Right lobe of liver (tissue), 6 donors: ENCODE results near the gene HOXB7. TPM values are rescaled to one million over a fixed set of nuclear protein-coding genes. Genes with fewer than 3 reads are reported as not detected.
A peak's percentile ranks its signal among the peaks of the same experiment; 100 is the strongest.

Source experiments
- ATAC-seq, 4 donors: fragments of 200-7000 bp; cut with Tn5 transposase; one replicate each; pipeline ENCODE4 v1.9.1; 2020; ENCODE audit warnings: mild to moderate bottlenecking in 4 of 4, moderate library complexity in 4 of 4
- DNase-seq, 3 donors: peaks; one replicate each; pipeline ENCODE4 v3.0.0-alpha.2; 2020
- H3K27ac ChIP-seq, 3 donors: fragments of 200-600 bp; one replicate each; pipeline ENCODE4 v1.8.0; 2022
- H3K27me3 ChIP-seq, 2 donors: fragments of 200-600 bp; one replicate each; pipeline ENCODE4 v1.8.0; 2022
- H3K36me3 ChIP-seq, 4 donors: fragments of 200-600 bp; sonication (generic) in 1 of 4; one replicate each; pipeline versions ENCODE4 v1.5.1 to v1.8.0; 2017 to 2022; ENCODE audit warnings: control low read depth in 1 of 4
- H3K4me1 ChIP-seq, 4 donors: fragments of 200-600 bp; sonication (generic) in 1 of 4; one replicate each; pipeline versions ENCODE4 v1.5.1 to v1.8.0; 2017 to 2022; ENCODE audit warnings: control low read depth in 1 of 4
- H3K4me3 ChIP-seq, 3 donors: fragments of 200-600 bp; one replicate each; pipeline ENCODE4 v1.8.0; 2022
- H3K9me3 ChIP-seq, 4 donors: fragments of 200-600 bp; sonication (generic) in 1 of 4; one replicate each; pipeline versions ENCODE4 v1.5.1 to v1.8.0; 2017 to 2022; ENCODE audit warnings: control low read depth in 1 of 4
- CTCF ChIP-seq, 4 donors: fragments of 200-600 bp in 3 of 4; fragments of 450-650 bp in 1 of 4; IDR thresholded peaks; one replicate each; pipeline versions ENCODE4 v1.5.1 to v1.8.0; 2016 to 2022; ENCODE audit warnings: antibody characterized with exemption in 4 of 4, mild to moderate bottlenecking in 2 of 4
- POLR2A ChIP-seq: fragments of 450-650 bp; IDR thresholded peaks from one replicate; pipeline ENCODE4 v1.6.1; 2017; ENCODE audit warnings: antibody characterized with exemption, mild to moderate bottlenecking
- WGBS: methylation state at CpG from one replicate; pipeline ENCODE4 v1.1.6; 2018; ENCODE audit warnings: low coverage, low lambda C conversion rate; ENCODE audit not compliant: insufficient coverage; ENCODE audit errors: missing lambda C conversion rate; 5-methylcytosine and 5-hydroxymethylcytosine counted together
- intact Hi-C, 2 donors: fragments of 100-400 bp; cut with DNase I; formaldehyde crosslinking; loops; one replicate each; pipeline versions ENCODE4 v1.11.2 to v1.14.1; 2022
- total RNA-seq, 6 experiments: library from RNA; depleted of rRNA in 2 of 6; stranded (reverse); fragments of >200 nt in 2 of 6; fragmentation: NEBNext Ultra II Directional in 3 of 6; extraction: Animal tissue kit (Norgen Biotek cat#: 25700) in 3 of 6; gene quantifications; one replicate each; pipeline versions ENCODE4 v1.1.0 to v1.2.4, GENCODE V29; 2016 to 2023
- donor health status: DM: no; HTN: yes; CAD: no.
- donor health status: DM: no; HTN: no; CAD: no.
- donor health status: DM: no; HTN: no; CAD: no.
- donor health status: DM: no; HTN: yes; CAD: no.
- donor health status: DM: no; HTN: yes; CAD: no.

The HOXB7 gene
- total RNA-seq, 6 experiments from 2014 or later, result 0.16 to 0.79 (median 0.30) TPM; not detected in 2

- H3K27ac ChIP-seq, result peak overlapping the region in 2 of 3 donors; percentile 10 to 43
- ATAC-seq (peak in 2 of 4 donors; percentile 9 to 19), DNase-seq (no peak)
- intact Hi-C loops, result no loop called here
- no peaks in the 10 kb centered on the region for H3K36me3 ChIP-seq
- H3K27me3 ChIP-seq, result peaks cover 0 to 4% of the 10 kb centered on the region in 2 donors
- H3K4me3 ChIP-seq, result no peak overlapping the region
- H3K4me1 ChIP-seq, result no peaks in the 10 kb centered on the region
- TF ChIP-seq POLR2A, result no peak
- TF ChIP-seq CTCF (IDR thresholded peaks at IDR 0.05), result no peak
- 8% methylated on average over 30 of the region's 33 CpGs for WGBS
- no peaks in the 10 kb centered on the region for H3K9me3 ChIP-seq
Measured at GRCh38 chr17:48568499-48569239, 42.1 kb downstream of the HOXB7 start.

GRCh38 chr17:48567646-48568354, 43.0 kb downstream of the HOXB7 start:
- TF ChIP-seq POLR2A (no peak), CTCF (IDR thresholded peaks at IDR 0.05) (no peak)
- Histone ChIP-seq H3K27ac (peak overlapping the region in 2 of 3 donors; percentile 10 to 43), H3K27me3 (peaks cover 0 to 6% of the 10 kb centered on the region in 2 donors), H3K4me3 (no peak overlapping the region), H3K36me3 (no peaks in the 10 kb centered on the region), H3K9me3 (no peaks in the 10 kb centered on the region), H3K4me1 (no peaks in the 10 kb centered on the region)
- 21% methylated on average over 2 of the region's 2 CpGs for WGBS
- intact Hi-C loops, result no loop called here
- DNase-seq, result no peak
- no peak for ATAC-seq

- Histone ChIP-seq H3K9me3 (no peaks in the 10 kb centered on the region), H3K4me1 (no peaks in the 10 kb centered on the region), H3K4me3 (no peak overlapping the region), H3K27ac (no peak overlapping the region), H3K27me3 (peaks cover 0 to 7% of the 10 kb centered on the region in 2 donors), H3K36me3 (no peaks in the 10 kb centered on the region)
- intact Hi-C loops, result no loop called here
- TF ChIP-seq POLR2A, result no peak
- no peak for TF ChIP-seq CTCF (IDR thresholded peaks at IDR 0.05)
- no peak for ATAC-seq
- WGBS, result 34% methylated on average over 2 of the region's 6 CpGs
- no peak for DNase-seq
Measured at GRCh38 chr17:48567209-48567608, 43.6 kb downstream of the HOXB7 start.

- WGBS, result 17% methylated on average over 2 of the region's 2 CpGs
- ATAC-seq (no peak), DNase-seq (no peak)
- Histone ChIP-seq H3K4me1 (no peaks in the 10 kb centered on the region), H3K9me3 (no peaks in the 10 kb centered on the region), H3K4me3 (no peak overlapping the region), H3K36me3 (no peaks in the 10 kb centered on the region), H3K27me3 (peaks cover 0 to 7% of the 10 kb centered on the region in 2 donors), H3K27ac (no peak overlapping the region)
- TF ChIP-seq POLR2A (no peak), CTCF (IDR thresholded peaks at IDR 0.05) (no peak)
- intact Hi-C loops, result no loop called here
Measured at GRCh38 chr17:48566717-48567116, 44.1 kb downstream of the HOXB7 start.
